Activated T-helper 17 cell treated with anti-CD3 and anti-CD28 coated beads, Interleukin-2, amount 50 U/mL, for 72 hours (primary cell): ENCODE measurements around the gene MARCKSL1. TPM values are rescaled to one million over a fixed set of nuclear protein-coding genes. Genes with fewer than 3 reads are reported as not detected.

Source experiments
- ATAC-seq: fragments of 150-1000 bp; cut with Tn5 transposase; replicated peaks from 2 replicates; pipeline ENCODE4 v1.10.0; 2021; ENCODE audit warnings: mild to moderate bottlenecking, moderate library complexity
- H3K27ac Mint-ChIP-seq: one replicate; pipeline ENCODE4 v1.8.0; 2022; ENCODE audit warnings: mixed read lengths
- H3K27me3 Mint-ChIP-seq: one replicate; pipeline ENCODE4 v1.8.0; 2022; ENCODE audit warnings: mixed read lengths
- H3K36me3 Mint-ChIP-seq: one replicate; pipeline ENCODE4 v1.8.0; 2022; ENCODE audit warnings: low read depth, mild to moderate bottlenecking, mixed read lengths
- H3K4me1 Mint-ChIP-seq: one replicate; pipeline ENCODE4 v1.8.0; 2022; ENCODE audit warnings: mixed read lengths
- H3K4me3 Mint-ChIP-seq: one replicate; pipeline ENCODE4 v1.8.0; 2022; ENCODE audit warnings: mild to moderate bottlenecking, mixed read lengths
- H3K9me3 Mint-ChIP-seq: one replicate; pipeline ENCODE4 v1.8.0; 2022; ENCODE audit warnings: mixed read lengths
- total RNA-seq, 2 donors: library from RNA; stranded (reverse); gene quantifications; one replicate each; pipeline ENCODE4 v1.2.3, GENCODE V29; 2022

MARCKSL1 gene, protein sequence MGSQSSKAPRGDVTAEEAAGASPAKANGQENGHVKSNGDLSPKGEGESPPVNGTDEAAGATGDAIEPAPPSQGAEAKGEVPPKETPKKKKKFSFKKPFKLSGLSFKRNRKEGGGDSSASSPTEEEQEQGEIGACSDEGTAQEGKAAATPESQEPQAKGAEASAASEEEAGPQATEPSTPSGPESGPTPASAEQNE
- total RNA-seq: 10 to 100 TPM in 1 of 2 donors, 1 to 10 TPM in 1; 7.2 to 15.9 TPM

DNA sequence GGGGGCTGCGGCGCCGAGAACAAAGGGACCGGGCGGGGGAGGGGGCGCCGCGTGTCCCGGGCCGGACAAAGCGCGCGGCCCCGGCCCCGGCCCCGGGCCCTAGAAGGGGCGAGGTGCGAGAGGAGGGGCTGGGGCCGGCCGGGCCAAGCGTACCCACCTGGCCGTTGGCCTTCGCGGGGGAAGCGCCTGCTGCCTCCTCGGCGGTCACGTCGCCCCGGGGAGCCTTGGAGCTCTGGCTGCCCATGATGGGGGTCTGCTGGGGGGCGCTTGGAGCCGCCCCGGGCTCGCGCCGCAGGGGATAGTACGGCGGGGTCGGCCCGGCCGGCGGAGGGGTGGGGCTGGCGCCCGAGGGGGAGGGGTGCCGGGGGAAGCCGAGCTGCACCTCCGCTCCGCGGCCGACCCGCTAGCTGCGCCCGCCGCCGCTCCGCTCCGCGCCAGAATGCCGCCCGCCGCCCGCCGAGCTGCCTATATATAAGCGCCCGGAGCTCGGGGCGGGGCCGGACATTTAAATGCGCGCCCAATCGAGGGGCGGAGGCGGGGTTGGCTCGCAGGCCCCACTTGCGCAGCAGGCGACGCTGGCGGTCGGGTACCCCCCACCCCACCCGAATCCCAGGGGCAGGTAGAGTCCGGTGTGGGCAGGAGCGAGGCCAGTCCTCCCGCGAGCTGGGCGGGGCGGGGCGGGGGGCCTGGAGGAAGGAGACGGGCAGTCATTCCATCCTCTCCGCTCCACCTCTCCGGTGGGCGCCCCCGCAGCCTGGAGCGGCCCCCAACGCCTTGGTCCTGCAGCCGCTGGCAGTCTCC, at the start of gene MARCKSL1:
TSS of gene MARCKSL1 (minus strand) at position 444 of the 801 bp plus-strand sequence. CDS start at position 244, 200 bp downstream.
- peak; percentile 37 for ATAC-seq
- H3K36me3 Mint-ChIP-seq: peaks cover 26% of the 10 kb centered on the region
- peak within 1 kb of the TSS; percentile 69 for H3K27ac Mint-ChIP-seq
- no peaks in the 10 kb centered on the region for H3K27me3 Mint-ChIP-seq
- peaks cover 31% of the 10 kb centered on the region for H3K4me1 Mint-ChIP-seq
- H3K4me3 Mint-ChIP-seq: peak within 1 kb of the TSS; percentile 74
- no peaks in the 10 kb centered on the region for H3K9me3 Mint-ChIP-seq

DNA sequence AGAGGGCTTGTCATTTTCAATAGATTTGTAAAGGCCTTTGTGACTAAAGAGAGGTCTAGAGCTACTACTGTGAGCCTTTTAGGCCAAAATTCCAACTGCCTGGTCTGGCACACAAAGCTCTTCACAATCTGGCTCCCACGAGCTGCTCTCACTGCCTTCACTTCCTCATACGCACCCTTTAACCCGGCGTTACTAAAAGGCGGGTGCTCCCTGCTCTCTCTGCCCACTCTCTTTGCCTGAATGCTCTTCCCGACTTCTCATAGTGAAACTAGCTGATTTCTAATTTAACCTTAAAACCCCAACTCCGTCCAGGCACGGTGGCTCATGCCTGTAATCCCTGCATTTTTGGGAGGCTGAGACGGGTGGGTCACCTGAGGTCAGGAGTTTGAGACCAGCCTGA, 44.0 kb upstream of the MARCKSL1 start:
- ATAC-seq: no peak
- no peaks in the 10 kb centered on the region for H3K27me3 Mint-ChIP-seq
- H3K36me3 Mint-ChIP-seq: peaks cover 62% of the 10 kb centered on the region
- peak overlapping the region; percentile 0 for H3K27ac Mint-ChIP-seq
- H3K4me3 Mint-ChIP-seq: no peak overlapping the region
- H3K9me3 Mint-ChIP-seq: no peaks in the 10 kb centered on the region
- H3K4me1 Mint-ChIP-seq: no peaks in the 10 kb centered on the region

DNA sequence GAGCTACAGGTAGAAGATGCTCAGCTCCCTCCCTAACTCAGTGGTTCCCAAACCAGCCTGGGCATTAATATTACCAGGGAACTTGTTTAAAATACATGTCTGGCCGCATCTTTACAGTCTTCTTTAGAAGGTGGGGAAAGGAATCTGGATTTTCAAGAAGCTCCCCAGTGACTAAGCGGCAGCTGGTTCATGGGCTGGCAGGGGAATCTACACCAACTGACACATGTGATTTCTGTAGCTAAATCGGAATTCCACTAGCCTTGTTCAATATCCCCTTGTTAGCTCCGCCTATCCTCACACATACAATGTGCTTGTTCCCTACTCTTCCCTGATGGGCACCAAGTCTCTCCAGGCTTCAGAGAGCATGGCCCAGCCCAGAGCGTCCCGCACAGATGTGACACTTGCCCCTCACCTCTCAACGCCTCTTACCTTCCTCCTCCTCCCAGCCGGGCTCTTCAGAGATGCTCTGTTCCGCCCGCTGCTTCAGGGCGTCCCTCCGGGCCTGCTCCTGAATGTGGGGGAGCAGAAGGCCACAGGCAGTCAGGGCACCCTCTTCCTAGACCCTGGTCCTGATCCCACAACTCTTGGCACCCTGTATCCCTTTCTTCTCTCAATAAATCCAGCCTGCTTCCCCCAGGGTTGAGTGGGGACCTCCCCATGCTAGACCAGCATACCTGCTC, 41.6 kb upstream of the MARCKSL1 start:
- Mint-ChIP-seq H3K27me3 (no peaks in the 10 kb centered on the region), H3K27ac (no peak overlapping the region), H3K4me1 (peaks cover 6% of the 10 kb centered on the region), H3K9me3 (no peaks in the 10 kb centered on the region), H3K4me3 (no peak overlapping the region), H3K36me3 (peaks cover 86% of the 10 kb centered on the region)
- no peak for ATAC-seq

DNA sequence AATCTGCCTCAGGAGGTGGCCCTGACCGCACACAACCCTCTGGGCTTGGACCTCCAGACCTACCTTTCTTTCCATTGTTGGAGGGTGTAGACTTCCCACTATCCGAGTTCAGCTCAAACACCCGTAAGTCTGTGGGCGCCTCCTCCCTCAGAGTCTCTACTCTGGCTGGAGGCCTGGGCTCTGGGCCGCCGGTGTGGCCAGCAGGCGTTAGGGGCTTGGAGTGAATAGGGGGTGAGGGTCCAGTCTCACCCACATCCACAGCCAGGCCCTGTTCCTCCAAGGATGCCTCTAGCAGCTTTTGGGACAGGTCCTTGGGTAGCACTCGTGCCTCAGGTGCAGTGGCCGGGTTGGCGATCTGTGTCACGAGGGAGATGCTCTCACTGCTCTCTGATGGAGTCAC, 40.2 kb upstream of the MARCKSL1 start:
- no peak overlapping the region for H3K4me3 Mint-ChIP-seq
- ATAC-seq: no peak
- H3K27me3 Mint-ChIP-seq: no peaks in the 10 kb centered on the region
- peaks cover 99% of the 10 kb centered on the region for H3K36me3 Mint-ChIP-seq
- H3K9me3 Mint-ChIP-seq: no peaks in the 10 kb centered on the region
- H3K4me1 Mint-ChIP-seq: peaks cover 13% of the 10 kb centered on the region
- H3K27ac Mint-ChIP-seq: no peak overlapping the region

DNA sequence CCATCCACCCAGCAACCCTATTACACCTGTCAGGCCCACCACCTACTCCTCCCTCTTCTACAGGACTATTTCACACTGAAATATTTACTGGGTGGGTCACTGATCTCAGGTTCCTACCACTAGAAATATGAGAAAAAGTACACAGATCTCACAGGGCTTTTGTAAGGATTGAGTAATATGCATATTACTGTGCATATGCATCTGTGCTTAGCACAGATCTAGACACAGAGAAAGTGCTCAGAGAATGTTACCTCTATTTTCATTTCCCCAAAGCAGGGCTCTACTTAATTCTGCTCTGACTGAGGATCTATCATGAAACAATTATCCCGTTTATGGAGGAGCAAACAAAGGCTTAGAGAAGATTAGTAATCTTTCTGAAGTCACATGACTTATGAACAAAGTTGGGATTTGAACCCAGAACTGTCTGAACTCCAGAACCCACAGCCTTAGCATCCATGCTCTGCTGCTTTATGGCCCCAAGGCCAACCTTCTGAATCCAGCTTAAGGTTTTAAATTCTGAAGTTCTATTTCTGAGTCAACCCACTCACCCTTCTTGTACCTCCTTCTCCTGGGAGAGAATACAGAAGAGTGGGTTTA, 38.1 kb upstream of the MARCKSL1 start:
- H3K27me3 Mint-ChIP-seq: no peaks in the 10 kb centered on the region
- H3K4me1 Mint-ChIP-seq: peaks cover 13% of the 10 kb centered on the region
- peaks cover 86% of the 10 kb centered on the region for H3K36me3 Mint-ChIP-seq
- ATAC-seq: no peak
- H3K9me3 Mint-ChIP-seq: no peaks in the 10 kb centered on the region
- no peak overlapping the region for H3K4me3 Mint-ChIP-seq
- H3K27ac Mint-ChIP-seq: peak overlapping the region; percentile 9

DNA sequence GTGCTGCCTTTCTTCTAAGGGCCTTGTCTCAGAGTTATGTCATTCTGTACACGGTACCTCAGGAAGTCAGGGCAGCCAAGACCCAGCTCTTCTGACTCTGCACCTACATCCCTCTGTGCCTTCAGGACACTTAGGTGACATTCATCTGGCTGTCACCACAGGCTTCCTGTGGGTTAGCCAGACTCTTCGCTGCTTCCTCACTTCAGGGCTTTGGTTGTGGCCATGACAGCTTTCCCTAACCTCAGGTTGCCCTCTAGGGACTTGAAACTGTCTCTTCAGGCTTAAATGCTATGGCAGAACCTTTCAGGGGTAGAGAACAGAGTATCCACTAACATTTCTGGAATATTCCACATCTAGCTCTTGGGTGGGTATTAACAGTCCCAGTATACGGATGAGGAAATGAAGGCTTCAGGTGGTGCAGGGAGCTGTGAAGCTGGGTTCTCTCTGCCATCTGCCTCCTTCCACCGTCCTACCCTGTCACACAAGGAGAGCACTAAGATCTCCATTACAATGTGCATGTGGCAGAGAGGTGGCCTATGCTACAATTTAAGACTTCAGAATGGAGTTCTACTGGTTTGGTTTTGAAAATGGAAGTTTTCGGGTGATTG, 36.2 kb upstream of the MARCKSL1 start:
- ATAC-seq: peak; percentile 90
- Mint-ChIP-seq H3K4me1 (peaks cover 13% of the 10 kb centered on the region), H3K9me3 (no peaks in the 10 kb centered on the region), H3K27ac (peak overlapping the region; percentile 9), H3K36me3 (peaks cover 84% of the 10 kb centered on the region), H3K4me3 (no peak overlapping the region), H3K27me3 (no peaks in the 10 kb centered on the region)

DNA sequence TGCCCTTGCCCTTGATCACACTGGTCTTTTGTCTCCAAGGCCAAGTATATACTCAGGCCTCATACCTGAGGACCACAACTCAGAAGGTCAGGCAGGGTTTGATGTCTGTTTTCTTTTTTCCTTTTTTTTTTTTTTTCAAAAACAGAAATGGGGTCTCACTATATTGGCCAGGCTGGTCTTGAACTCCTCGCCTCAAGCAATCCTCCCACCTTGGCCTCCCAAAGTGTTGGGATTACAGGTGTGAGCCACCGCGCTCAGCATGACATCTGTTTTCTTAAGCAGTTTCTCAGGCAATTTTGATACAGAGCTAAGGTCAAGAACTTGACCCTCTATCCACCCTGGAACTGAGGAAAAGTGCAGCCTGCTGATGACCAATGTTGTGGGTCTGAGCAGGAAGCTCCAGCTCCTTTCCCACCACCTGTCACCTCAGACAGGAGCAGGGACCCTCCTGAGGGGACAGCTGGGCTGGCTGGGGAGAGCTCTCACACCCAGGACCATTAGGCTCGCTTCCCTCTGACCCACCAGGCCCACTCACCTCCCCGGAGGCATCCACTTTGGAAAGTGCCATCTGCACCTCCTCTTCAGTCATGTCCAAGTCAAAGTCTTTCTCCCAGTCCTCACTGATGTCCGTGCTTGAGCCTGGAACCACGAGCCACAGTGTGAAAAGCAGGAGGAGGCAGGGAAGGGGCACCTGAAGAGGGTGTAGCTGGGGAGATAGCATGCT, 32.0 kb upstream of the MARCKSL1 start:
- Mint-ChIP-seq H3K9me3 (no peaks in the 10 kb centered on the region), H3K27ac (no peak overlapping the region), H3K36me3 (peaks cover 72% of the 10 kb centered on the region), H3K27me3 (no peaks in the 10 kb centered on the region), H3K4me3 (no peak overlapping the region), H3K4me1 (peaks cover 11% of the 10 kb centered on the region)
- no peak for ATAC-seq

DNA sequence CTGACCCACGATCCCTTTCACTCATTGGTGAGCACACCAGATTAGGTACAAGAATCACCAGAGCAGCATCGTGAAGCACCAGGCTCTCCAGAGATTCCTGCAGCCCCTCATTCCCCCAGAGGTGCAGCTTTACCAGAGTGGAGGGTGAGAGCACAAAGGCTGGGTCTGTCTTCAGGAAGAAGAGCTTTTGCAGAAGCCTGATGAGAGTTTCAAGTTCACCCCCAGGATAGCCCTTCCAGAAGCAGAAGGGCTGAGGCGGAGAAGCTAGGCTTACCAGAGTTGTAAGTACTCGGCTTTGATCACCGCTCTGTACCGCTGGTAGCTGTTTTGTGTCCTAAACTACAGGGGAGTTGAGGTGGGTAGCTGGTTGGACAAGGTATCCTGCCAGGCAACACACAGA, 29.4 kb upstream of the MARCKSL1 start:
- H3K27me3 Mint-ChIP-seq: peaks cover 4% of the 10 kb centered on the region
- ATAC-seq: no peak
- H3K4me3 Mint-ChIP-seq: no peak overlapping the region
- peaks cover 12% of the 10 kb centered on the region for H3K4me1 Mint-ChIP-seq
- peak overlapping the region; percentile 66 for H3K27ac Mint-ChIP-seq
- peaks cover 71% of the 10 kb centered on the region for H3K36me3 Mint-ChIP-seq
- no peaks in the 10 kb centered on the region for H3K9me3 Mint-ChIP-seq

DNA sequence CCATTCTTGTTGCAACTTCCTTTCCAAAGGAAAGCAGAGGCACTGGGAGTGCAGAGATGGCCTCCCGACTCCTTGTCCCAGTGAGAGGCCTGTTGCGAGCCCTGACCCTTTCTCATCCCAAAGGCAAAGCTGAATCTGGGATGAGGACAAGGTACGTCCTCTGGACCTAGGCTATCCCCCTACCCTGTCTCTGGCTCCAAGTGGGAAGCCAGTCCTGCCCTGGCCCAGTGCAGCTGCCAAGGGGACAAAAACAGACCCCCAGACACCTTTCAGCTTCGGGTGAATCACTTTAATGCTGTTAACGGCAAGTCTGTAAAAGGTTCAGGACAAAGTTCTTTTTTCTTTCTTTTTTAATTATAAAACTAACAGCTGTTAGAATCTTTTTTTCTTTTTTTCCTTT, 28.8 kb upstream of the MARCKSL1 start:
- no peak for ATAC-seq
- H3K27me3 Mint-ChIP-seq: peaks cover 4% of the 10 kb centered on the region
- H3K27ac Mint-ChIP-seq: no peak overlapping the region
- peaks cover 71% of the 10 kb centered on the region for H3K36me3 Mint-ChIP-seq
- H3K9me3 Mint-ChIP-seq: no peaks in the 10 kb centered on the region
- no peak overlapping the region for H3K4me3 Mint-ChIP-seq
- peaks cover 12% of the 10 kb centered on the region for H3K4me1 Mint-ChIP-seq

DNA sequence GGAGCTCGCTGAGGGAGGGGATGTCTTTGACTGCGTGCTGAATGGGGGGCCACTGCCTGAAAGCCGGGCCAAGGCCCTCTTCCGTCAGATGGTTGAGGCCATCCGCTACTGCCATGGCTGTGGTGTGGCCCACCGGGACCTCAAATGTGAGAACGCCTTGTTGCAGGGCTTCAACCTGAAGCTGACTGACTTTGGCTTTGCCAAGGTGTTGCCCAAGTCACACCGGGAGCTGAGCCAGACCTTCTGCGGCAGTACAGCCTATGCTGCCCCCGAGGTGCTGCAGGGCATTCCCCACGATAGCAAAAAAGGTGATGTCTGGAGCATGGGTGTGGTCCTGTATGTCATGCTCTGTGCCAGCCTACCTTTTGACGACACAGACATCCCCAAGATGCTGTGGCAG, 27.7 kb upstream of the MARCKSL1 start:
- no peak for ATAC-seq
- peaks cover 12% of the 10 kb centered on the region for H3K4me1 Mint-ChIP-seq

DNA sequence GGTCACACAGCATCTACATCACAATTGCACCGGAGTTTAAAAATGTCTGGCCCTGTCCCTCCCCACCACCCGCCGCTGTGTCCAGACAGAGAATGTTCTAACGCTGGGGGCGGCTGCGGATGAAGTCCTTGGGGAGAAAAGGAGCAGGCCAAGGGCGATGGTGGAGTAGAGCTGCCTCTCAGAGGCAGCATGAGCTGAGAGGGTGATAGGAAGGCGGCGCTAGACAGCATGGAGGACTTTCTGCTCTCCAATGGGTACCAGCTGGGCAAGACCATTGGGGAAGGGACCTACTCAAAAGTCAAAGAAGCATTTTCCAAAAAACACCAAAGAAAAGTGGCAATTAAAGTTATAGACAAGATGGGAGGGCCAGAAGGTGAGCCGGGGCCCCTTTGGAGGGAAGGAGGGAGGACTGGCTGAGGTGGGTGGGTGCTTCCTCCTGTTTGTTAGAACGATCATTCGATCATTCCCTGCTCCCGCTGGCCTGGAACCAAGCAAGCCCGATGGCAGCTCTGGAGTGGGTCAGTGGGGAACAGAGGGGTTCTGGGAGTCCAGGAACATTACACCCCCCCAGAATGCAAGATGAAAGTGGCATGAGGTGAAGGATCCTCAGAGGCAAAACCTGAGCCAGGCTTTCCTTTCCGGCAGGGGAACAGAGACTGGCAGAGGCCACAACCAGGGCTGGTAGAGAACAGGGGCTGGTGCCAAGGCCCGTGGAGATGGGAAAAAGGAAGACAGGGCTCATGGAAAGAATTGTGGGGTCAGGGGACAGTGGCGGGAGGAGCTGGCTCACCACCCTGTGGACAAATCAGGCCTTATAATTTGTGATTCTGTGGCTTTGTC, 26.7 kb upstream of the MARCKSL1 start, which contains the start of the genes FAM229A and TSSK3:
TSS of gene FAM229A (minus strand) at position 12 of the 840 bp plus-strand sequence. CDS start 394 bp downstream, outside the sequence.
TSS of gene TSSK3 (plus strand) at position 66 of the 840 bp plus-strand sequence. CDS start at position 229, 163 bp downstream.
- H3K9me3 Mint-ChIP-seq: no peaks in the 10 kb centered on the region
- H3K36me3 Mint-ChIP-seq: peaks cover 51% of the 10 kb centered on the region
- H3K4me3 Mint-ChIP-seq: no peak within 1 kb of the TSS
- peaks cover 4% of the 10 kb centered on the region for H3K27me3 Mint-ChIP-seq
- no peak for ATAC-seq
- H3K4me1 Mint-ChIP-seq: peaks cover 12% of the 10 kb centered on the region
- H3K27ac Mint-ChIP-seq: no peak within 1 kb of the TSS

More for the DNA sequence above, 27.7 kb upstream of the MARCKSL1 start:
- H3K4me3 Mint-ChIP-seq: no peak overlapping the region
- H3K9me3 Mint-ChIP-seq: no peaks in the 10 kb centered on the region
- H3K27ac Mint-ChIP-seq: no peak overlapping the region
- peaks cover 59% of the 10 kb centered on the region for H3K36me3 Mint-ChIP-seq
- H3K27me3 Mint-ChIP-seq: peaks cover 4% of the 10 kb centered on the region

DNA sequence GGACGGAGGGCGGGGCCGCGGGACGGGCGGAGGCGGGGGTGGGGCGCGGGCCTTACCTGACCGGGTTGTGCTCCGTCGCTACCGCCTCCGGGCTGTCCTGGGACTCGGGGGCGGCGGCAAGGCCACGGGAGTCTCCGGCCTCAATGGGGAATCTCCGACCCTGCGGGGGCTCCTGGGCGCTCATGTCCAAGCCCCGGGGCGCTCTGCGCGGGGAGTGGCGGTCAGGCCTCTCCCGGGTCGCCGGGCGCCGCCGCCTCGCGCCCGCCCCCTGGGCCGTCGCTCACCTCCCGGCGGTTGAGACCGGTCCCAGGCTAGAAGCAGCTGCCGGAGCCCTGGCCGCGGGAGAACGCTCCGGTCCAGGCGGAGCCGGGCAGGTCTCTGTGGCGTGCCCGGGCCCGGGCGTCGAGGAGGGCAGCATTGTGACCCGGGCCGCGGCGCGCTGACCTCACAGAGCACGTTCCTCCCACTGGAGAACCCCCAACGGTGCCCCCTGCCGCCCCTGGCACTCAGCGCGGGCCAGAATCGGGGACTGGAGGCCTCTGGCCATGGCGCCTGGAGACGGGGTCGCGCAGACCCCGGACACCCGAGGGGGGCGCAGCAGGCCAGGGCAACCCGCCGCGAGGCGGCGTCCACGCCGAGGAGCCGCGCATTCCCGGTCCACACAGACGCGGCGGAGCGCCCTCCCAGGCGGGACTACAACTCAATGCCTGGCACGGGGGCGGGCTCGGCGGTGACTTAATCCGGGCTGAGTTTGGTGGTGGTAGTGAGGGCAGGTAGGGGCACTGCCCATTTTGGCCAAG, 25.8 kb upstream of the MARCKSL1 start:
- Mint-ChIP-seq H3K4me1 (peaks cover 12% of the 10 kb centered on the region), H3K36me3 (peaks cover 46% of the 10 kb centered on the region), H3K9me3 (no peaks in the 10 kb centered on the region), H3K27ac (no peak overlapping the region), H3K27me3 (peaks cover 4% of the 10 kb centered on the region), H3K4me3 (no peak overlapping the region)
- peak; percentile 57 for ATAC-seq
